GM12878 (cell line): ENCODE measurements around the gene AJM1.

Experiments used
- BRCA1 ChIP-seq: IDR thresholded peaks from 2 replicates; pipeline ENCODE4 v1.6.1; 2011; ENCODE audit warnings: low read depth, low read length, improper control_type of control experiment
- CTCF ChIP-seq, 3 experiments: IDR thresholded peaks in 2 of 3; conservative IDR thresholded peaks in 1 of 3; 2 replicates each; pipeline ENCODE4 v1.5.1; 2011; ENCODE audit warnings: low read depth in 3 of 3, low read length in 3 of 3, mild to moderate bottlenecking in 3 of 3, control low read depth in 2 of 3, moderate library complexity in 2 of 3, inconsistent platforms in 1 of 3, mixed read lengths in 1 of 3; ENCODE audit not compliant: control insufficient read depth in 2 of 3, insufficient read depth in 1 of 3; ENCODE audit errors: extremely low read depth in 1 of 3

GRCh38 chr9:136837146-136837855, 5.0 kb upstream of the AJM1 start:
- no peak for TF ChIP-seq BRCA1
- TF ChIP-seq CTCF (IDR thresholded peaks at IDR 0.05 in 2 of 3, conservative IDR thresholded peaks at IDR 0.05 in 1 of 3; ENCODE audit: control insufficient read depth in 2 of 3, extremely low read depth in 1 of 3, insufficient read depth in 1 of 3, low read depth in 3 of 3, low read length in 3 of 3) = no peak
